WI38 (cell line): ENCODE results near the gene FAM110C.
"Not testable (repeated sequence)": the region's sequence is repeated elsewhere in the genome, so short reads cannot be mapped to it uniquely, and the experiment has no call there.

Experiments
- H3K4me3 ChIP-seq: 2 replicates; pipeline ENCODE4 v1.5.1; 2011; ENCODE audit warnings: low read depth, mild to moderate bottlenecking, control low read depth, low read length
- TF ChIP-seq, protein P1 (sequence below): IDR thresholded peaks from 2 replicates; pipeline ENCODE4 v1.5.1; 2012; ENCODE audit warnings: low read depth, mild to moderate bottlenecking, control low read depth, low read length

Gene FAM110C

DNA sequence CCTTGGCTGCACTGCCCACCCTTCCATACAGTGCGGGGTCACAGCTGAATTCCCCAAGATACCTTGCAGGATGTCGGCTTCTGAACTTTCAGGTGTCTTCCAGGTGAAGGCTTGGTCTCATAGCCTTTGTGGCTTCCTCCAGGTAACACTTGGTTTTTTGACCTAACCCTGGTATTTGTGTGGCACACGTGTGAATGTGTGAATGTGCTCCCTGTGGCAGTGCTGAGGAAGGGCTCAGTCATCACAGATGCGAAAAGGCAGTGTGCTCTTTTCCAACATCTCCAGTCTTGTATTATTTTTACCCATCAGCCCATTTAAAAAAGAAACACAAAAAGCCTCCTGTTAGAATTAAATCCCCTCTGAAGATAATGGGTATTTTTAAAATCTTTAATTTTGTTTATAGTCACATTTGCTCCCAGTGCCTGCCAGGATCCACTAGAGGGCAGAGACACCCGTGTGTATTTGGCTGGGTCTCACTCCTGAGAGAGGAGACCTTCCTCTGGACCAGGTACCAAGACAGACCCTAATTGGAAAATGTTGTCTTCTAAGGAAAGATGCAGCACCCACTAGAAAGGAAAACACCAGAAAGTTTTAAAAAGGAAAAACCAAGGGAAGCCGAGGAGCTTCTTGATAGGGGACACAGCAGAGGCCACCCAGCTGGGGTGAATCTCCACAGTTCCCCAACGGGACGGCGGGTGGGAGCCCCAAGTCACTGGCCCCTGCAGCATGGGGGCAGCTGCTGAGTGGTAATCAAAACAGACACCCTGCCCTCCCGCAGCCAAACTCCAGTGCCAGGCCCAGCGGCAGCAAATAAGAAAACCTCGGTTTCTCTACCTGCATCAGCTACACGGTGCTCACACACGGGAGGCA, 27.7 kb downstream of the FAM110C start:
- TF ChIP-seq, protein P1, sequence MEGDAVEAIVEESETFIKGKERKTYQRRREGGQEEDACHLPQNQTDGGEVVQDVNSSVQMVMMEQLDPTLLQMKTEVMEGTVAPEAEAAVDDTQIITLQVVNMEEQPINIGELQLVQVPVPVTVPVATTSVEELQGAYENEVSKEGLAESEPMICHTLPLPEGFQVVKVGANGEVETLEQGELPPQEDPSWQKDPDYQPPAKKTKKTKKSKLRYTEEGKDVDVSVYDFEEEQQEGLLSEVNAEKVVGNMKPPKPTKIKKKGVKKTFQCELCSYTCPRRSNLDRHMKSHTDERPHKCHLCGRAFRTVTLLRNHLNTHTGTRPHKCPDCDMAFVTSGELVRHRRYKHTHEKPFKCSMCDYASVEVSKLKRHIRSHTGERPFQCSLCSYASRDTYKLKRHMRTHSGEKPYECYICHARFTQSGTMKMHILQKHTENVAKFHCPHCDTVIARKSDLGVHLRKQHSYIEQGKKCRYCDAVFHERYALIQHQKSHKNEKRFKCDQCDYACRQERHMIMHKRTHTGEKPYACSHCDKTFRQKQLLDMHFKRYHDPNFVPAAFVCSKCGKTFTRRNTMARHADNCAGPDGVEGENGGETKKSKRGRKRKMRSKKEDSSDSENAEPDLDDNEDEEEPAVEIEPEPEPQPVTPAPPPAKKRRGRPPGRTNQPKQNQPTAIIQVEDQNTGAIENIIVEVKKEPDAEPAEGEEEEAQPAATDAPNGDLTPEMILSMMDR: 0 out of 2 replicates have a peak, but pooled peaks have one; percentile 10
- no peak overlapping the region for H3K4me3 ChIP-seq

DNA sequence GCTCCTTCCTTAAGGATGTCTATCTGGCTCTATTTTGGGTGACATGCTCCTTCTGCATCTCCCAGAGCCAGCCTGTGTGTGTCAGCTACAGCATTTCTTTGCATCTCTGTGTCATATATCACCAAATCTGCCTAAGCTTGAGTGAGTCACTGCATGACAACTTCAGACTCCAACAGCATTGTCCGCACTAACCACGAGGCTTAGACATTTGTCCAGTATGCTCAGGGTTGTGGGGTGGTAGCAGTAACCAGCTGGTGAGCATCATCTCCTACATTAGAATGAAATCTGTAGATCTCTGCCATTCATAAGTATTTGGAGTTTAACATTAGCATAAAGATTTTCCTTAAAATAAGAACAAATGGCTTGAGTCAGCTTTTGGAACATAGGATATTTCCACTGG, 30.4 kb downstream of the FAM110C start:
- H3K4me3 ChIP-seq: not testable (repeated sequence)

DNA sequence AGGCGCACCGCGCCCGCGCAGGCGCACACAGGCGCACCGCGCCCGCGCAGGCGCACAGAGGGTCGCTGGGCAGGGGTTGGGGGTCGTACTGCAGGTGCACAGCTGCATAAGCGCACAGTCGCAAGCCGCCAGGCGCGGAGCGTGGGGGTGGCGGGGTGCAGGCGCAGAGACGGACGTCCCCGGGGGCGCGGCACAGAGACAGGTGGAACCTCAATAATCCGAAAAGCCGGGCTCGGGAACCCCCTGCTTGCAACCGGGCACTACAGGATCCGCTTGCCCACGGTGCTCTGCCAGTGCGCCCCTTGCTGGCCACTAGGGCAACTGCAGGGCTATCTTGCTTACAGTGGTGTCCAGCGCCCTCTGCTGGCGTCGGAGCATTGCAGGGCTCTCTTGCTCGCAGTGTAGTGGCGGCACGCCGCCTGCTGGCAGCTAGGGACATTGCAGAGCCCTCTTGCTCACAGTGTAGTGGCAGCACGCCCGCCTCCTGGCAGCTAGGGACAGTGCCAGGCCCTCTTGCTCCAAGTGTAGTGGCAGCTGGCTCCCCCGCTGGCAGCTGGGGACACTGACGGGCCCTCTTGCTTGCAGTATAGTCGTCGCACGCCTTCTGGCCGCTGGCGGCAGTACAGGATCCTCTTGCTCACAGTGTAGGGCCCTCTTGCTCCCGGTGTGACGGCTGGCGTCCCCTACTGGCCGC, 34.9 kb downstream of the FAM110C start:
- TF ChIP-seq, protein P1: 0 out of 2 replicates have a peak, but pooled peaks have one; percentile 15
- H3K4me3 ChIP-seq: no peak overlapping the region

DNA sequence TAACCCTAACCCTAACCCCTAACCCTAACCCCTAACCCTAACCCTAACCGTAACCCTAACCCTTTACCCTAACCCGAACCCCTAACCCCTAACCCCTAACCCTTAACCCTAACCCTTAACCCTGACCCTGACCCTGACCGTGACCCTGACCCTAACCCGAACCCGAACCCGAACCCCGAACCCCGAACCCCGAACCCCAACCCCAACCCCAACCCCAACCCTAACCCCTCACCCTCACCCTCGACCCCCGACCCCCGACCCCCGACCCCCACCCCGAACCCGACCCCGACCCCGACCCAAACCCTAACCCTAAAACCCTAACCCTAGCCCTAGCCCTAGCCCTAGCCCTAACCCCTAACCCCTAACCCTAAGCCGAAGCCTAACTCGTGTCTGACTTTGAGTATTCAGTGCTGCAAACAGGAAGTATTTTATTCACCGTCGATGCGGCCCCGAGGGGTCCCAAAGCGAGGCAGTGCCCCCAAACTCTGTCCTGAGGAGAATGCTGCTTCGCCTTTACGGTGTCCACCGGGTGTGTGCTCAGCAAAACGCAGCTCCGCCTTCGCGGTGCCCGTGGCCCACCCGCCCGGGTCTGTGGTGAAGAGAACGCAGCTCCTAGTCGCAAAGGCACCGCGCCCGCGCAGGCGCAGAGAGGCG, 36.0 kb downstream of the FAM110C start:
- no peak overlapping the region for H3K4me3 ChIP-seq
- TF ChIP-seq, protein P1: no peak
